ENCODE data around the gene PKN3.

DNA sequence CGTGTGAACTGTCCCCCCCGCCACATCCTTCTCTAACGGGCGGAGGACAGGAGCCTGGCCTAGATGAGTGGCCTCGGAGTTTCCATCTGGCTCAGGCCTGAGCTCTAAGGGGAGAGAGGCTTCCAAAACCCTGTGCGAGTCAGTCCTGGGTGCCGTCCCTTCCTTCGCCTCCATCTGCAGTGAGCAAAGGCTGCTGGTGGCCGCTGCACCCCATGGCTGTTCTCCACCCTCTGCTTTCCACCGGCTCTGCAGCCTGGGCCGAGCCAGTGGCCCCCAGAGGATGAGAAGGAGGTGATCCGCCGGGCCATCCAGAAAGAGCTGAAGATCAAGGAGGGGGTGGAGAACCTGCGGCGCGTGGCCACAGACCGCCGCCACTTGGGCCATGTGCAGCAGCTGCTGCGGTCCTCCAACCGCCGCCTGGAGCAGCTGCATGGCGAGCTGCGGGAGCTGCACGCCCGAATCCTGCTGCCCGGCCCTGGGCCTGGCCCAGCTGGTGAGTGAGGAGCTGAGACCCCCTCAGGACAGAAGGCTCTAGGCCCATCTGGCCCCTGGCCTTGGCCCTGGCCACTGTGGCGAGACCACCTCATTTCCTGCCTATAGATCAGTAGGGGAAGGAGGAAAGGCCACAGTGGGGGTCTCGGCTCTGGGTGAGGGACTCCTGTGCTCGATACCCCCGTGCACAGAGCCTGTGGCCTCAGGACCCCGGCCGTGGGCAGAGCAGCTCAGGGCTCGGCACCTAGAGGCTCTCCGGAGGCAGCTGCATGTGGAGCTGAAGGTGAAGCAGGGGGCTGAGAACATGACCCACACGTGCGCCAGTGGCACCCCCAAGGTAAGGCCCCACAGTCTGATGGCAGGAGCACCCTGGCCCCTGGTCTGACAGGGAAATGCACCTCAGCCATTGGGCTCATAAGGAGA, 3.0 kb downstream of the PKN3 start:
- TF ChIP-seq, protein P1, sequence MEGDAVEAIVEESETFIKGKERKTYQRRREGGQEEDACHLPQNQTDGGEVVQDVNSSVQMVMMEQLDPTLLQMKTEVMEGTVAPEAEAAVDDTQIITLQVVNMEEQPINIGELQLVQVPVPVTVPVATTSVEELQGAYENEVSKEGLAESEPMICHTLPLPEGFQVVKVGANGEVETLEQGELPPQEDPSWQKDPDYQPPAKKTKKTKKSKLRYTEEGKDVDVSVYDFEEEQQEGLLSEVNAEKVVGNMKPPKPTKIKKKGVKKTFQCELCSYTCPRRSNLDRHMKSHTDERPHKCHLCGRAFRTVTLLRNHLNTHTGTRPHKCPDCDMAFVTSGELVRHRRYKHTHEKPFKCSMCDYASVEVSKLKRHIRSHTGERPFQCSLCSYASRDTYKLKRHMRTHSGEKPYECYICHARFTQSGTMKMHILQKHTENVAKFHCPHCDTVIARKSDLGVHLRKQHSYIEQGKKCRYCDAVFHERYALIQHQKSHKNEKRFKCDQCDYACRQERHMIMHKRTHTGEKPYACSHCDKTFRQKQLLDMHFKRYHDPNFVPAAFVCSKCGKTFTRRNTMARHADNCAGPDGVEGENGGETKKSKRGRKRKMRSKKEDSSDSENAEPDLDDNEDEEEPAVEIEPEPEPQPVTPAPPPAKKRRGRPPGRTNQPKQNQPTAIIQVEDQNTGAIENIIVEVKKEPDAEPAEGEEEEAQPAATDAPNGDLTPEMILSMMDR (IDR thresholded peaks at IDR 0.05; ENCODE audit: insufficient read depth, low read depth, low read length): no peak
- no peak for TF ChIP-seq EZH2 (IDR thresholded peaks at IDR 0.05; ENCODE audit: insufficient read depth, low read length)
